GM18519 (cell line): ENCODE data around the gene EMILIN2.
A peak's percentile ranks its signal among the peaks of the same experiment; 100 is the strongest.

Experiments used
- ATAC-seq: cut with Tn5 transposase; IDR thresholded peaks from one replicate; pipeline ENCODE4 v1.9.1; 2021; ENCODE audit warnings: mild to moderate bottlenecking, moderate library complexity; ENCODE audit not compliant: unreplicated experiment, low FRiP score

Gene EMILIN2

GRCh38 chr18:2935438-2936192 lies 88.8 kb downstream of the EMILIN2 start:
- ATAC-seq: no peak

- no peak for ATAC-seq
Measured at GRCh38 chr18:2939317-2939716, 92.5 kb downstream of the EMILIN2 start.

- no peak for ATAC-seq
Measured at GRCh38 chr18:2948038-2948437, 101.2 kb downstream of the EMILIN2 start.

GRCh38 chr18:2952605-2953004 lies 105.8 kb downstream of the EMILIN2 start:
- no peak for ATAC-seq

GRCh38 chr18:2953935-2954653 lies 107.3 kb downstream of the EMILIN2 start:
- no peak for ATAC-seq

- no peak for ATAC-seq
Measured at GRCh38 chr18:2954869-2955645, 108.3 kb downstream of the EMILIN2 start.

GRCh38 chr18:2956056-2956455 lies 109.2 kb downstream of the EMILIN2 start:
- ATAC-seq: no peak

GRCh38 chr18:2958819-2959298 lies 112.1 kb downstream of the EMILIN2 start:
- peak; percentile 36 for ATAC-seq

- ATAC-seq: no peak
Measured at GRCh38 chr18:2959341-2959740, 112.5 kb downstream of the EMILIN2 start.

- ATAC-seq: no peak
Measured at GRCh38 chr18:2960983-2961696, 114.3 kb downstream of the EMILIN2 start.

GRCh38 chr18:2961821-2962220 lies 115.0 kb downstream of the EMILIN2 start:
- ATAC-seq: no peak

GRCh38 chr18:2963048-2963447 lies 116.2 kb downstream of the EMILIN2 start:
- ATAC-seq: no peak

- no peak for ATAC-seq
Measured at GRCh38 chr18:2964361-2965010, 117.7 kb downstream of the EMILIN2 start.
